HG02943 (cell line): Measurements from ENCODE around the gene GRIK4.

Experiments used
- ATAC-seq: cut with Tn5 transposase; IDR thresholded peaks from one replicate; pipeline ENCODE4 v1.9.1; 2021; ENCODE audit warnings: mild to moderate bottlenecking, low read depth, moderate library complexity; ENCODE audit not compliant: unreplicated experiment

GRIK4 gene

DNA sequence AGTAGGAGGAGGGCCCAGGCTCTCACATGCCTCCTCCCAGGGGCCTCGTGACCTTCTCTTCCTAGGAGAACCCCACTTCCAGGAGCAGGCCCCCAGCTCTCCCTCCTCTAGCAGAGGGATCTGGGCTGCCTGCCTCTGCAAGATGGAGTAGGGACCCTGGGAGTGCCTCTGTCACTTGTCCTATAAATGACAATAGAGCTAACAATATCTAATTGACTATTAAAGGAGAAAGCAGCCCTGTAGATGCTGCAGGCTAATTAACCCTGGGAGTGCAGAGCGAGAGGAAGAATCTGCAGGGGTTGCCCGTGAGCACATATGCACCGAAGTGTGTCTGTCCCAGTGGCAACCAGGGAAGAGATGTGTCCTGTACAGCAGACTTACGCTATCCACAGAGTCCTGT, 184.4 kb downstream of the GRIK4 start:
- ATAC-seq = no peak

DNA sequence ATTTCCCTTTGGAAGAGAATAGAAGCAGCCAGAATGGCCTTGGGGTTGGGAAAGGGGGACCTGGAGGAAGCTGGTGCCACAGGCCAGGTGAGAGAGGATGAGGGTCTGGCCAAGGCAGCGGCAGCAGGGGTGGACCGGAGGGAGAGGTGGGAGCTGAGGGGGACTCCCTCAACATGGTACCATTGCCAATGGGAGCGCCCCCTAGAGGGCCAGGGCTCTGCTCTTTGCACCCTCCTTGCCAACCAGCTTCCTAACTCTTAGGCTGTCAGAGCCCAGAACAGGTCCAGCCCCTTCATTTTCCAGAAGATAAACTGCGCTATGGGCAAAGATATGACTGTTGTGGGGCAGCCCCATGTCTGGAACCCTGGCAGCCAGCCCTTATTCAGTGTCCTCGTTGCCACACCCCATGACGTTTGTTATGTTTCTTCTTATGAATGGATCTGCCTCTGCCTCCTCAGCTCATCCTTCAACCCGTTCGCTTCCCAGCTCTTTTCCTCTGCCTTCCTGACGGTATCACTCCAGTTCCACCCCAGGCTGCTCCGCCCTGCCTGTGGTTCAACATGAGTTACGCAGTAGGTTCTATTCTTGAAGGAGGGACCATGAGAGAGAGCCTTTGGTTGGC, 185.2 kb downstream of the GRIK4 start:
- no peak for ATAC-seq

DNA sequence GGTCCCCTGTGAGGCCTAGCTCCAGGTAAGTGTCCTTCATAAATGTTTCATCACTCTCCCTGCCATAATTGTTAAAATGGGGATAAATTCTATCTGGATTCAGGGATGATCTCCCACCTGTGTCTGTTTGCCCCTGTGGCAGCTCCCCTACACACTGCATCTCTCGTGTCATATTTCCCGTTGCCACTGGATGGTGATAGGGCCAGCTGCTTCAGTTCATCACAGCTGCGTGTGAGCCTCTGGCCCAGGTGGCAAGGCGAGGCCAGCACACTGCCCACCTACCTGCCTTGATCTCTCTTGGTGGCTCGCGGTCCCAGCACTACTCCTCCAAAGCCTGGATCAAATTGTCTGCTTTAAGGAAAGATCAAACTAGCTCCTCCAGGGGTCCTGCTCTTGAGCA, 187.4 kb downstream of the GRIK4 start:
- ATAC-seq = no peak

DNA sequence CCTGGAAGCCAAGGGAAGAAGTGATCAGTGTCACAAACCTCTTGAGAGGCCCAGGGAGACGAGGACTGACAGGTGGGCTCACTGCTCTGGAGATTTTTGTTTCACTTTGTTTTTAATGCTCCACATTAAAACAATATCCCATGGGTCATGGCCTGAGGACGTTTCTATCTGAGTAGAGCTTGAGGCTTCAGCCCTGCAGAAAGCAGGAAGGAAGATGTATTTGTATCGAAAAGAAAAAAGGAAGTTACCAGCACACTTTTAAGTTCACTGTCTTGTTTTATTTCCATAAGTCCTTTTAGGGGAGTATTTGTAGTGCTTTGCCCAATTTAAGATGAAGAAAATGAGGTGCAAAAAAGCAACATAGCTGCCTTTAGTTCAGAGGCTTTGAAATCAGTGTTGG, 191.1 kb downstream of the GRIK4 start:
- ATAC-seq = no peak

DNA sequence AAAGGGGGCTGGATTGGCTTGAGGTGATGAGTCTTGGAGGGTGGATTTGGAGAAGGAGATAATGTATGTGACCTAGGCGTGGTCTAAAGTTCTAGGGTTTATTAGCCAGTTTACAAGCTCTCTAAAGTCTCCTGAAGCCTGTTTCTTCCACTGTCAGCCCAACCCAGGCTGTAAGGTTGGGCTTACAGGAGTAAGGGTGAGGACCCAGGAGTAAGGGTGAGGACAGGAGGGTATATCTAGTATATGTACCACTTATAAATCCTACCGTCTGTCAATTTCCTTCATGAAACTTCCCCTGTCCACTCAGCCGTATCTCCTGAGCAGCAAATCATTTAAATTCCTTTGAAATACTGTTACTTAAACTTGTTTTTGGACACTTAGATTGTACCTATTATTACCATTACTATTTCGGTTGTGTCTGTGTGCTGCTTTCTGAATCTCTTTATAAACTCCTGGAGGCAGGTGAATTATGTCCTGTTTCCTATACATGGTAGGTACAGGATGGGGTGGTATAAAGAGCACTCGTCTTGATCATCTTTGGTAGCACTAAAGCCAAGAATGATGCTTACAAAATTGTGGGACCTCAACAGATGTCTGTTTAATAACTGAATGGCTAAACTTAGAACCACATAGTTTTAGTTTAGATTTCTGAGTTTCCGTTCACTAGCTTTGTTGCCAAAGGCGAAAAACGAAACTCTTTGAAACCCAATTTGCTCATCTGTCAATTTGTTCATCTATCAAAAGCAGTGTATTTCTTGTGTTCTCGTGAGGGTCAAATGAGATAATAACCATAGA, 192.0 kb downstream of the GRIK4 start:
- peak; percentile 67 for ATAC-seq

DNA sequence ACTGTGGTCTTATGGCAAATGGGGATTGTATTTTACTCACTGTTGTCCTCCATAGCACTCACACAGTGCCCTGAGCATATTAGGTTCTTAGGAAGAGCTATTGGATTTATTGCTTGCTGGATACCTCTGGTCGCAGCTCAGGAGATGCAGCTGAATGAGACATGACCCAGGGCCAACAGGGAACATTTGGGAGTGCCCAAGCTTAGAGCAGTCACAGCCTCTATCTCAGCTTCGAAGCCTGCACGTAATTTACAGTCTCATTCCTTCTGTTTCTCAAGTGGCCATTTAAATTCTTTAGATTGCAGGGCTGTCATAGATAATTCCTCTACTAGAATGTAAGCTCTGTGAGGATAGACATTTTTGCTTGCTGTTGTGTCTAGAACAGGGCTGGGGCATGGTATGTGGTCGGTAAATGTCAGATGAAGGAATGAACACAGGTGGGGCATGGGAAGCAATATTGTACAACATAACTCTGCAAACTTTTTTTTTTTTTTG, 192.8 kb downstream of the GRIK4 start:
- ATAC-seq = peak; percentile 21

DNA sequence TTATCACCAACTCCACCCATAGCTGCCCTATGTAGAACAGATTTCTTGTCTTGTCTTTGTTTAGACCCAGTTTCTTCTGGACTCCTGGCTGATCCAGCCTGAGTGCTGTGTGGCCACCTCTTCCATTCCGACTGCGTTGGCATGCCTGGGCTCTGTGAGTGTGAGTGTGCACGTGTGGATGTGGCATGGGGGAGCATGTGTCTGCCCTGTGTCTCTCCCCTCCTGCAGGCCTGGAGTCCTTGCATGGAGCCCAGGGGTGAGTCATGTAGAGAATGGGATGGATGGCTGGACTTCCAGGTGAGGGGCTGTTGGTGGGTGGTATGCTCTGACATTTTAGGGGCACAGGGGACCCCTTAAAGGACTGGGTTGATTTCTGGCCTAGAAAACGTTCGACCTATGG, 194.7 kb downstream of the GRIK4 start:
- no peak for ATAC-seq

DNA sequence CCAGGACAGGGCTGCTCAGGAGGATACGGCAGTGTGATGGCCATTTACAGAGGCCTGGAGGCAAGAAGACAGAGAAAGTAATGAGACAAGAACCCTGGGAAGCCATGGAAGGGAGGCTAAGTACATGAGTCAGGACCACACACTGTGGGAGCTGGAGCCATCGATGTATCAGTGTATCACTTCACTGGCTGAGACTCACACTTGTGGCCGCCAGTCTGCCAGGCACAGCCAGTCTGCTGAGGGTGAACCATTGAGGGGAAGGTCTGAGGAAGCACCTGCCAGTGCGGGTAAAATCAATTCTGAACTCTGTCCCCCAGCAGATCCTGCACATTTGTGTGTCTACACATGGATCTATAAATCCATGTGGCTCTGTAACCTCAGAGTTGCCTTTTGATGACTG, 195.6 kb downstream of the GRIK4 start:
- ATAC-seq = no peak

DNA sequence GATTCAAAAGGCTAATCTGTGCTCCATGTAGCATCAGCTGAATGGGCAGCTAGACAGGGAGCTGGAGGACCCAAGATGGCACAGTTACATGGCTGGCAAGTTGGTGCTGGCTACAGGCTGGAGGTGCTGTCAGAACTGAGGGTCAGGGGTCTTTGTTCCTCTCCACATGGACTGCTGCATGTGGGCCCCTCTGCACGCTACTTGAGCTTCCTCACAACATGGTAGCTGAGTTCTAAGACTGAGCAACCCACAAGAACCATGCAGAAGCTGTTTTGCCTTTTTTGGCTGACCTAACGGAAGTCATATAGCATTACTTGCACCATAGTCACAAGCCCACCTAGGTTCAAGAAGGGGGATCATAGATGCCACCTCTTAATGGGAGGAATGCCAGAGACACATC, 196.1 kb downstream of the GRIK4 start:
- no peak for ATAC-seq

DNA sequence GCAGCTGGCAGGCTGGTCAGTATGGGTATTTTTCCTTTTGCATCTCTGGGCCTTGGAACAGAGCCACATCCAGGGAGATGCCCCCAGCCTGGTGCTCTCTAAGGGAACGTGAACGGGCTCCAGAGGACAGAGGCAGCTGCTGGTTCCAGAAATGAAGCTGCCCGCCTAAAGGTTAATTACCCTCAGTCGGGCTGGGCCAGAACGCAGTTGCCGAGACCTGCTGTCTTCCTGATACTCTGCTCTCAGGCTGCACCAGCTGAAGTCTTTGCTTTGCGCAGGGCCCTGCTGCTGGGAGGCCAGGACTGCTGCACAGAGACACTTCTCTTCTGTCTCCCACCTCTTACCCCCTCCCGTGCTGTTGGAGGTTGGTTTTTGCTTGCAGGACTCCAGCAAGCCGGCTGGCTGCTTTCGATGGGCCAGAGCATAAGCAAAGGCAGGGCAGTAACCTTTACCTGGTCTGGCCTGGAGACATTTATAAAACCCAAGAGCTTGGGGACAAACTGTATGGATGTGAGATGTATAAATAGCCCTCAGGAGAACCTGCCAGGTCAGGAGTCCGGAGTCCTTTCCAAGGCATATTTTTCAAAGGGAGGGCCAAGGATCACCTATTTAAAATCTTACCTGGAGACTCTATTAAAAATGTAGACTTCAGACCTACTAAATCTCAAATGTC, 197.1 kb downstream of the GRIK4 start:
- ATAC-seq = no peak

DNA sequence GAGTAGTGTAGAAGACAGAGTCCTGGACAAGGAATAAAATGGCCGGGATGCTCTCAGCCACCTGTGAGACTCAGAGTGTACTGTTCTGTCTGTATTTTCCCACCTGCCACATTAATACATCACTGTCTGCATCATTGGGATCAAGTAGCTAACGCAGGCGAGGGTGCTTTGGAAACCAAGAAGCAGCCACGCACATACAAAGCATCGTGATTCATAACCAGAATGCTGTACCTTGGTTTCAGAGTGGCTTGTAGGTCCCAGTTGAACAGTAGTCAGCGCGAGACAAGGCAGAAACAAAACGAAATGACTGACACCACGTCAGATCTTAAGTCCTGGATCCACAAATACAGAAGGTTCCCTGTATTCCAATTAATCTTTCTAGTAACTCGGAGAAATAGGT, 198.3 kb downstream of the GRIK4 start:
- ATAC-seq = peak; percentile 70

DNA sequence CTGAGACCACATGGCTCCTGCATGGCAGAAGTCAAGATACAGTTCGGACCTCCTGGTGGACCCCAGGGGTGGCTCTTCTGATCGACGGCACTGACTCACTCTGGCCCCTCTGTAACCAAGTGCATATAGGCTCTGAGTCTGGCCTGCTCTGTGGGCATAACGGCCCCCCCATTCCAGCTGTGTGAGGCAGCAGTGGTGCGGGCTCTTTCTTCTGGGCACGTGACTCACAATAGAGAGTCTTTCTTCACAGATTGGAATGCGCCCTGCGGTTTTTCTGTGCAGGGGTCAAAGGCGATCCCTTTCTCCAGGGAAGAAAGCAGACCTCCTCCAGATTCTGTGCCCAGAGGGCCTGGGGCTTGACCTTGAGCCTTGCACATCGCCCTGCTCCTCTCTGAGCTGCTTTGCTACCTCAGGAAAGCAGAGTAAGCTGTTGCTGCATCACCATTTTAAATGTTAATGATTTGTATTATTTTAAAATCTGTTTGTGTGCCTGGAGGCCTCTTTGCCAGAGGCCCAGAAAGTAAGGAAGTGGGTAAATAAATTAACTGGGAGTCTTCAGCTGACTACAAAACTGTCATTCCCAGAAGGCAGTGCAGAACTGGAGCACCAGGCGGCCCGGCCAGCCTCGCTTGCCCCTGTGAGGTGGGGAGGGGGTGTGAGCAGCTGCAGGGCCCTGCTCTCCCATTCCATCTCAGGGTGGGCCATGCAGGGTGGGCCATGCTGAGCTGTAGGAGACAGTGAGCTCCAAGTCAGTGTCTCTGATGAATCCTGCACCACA, 199.0 kb downstream of the GRIK4 start:
- peak; percentile 11 for ATAC-seq

DNA sequence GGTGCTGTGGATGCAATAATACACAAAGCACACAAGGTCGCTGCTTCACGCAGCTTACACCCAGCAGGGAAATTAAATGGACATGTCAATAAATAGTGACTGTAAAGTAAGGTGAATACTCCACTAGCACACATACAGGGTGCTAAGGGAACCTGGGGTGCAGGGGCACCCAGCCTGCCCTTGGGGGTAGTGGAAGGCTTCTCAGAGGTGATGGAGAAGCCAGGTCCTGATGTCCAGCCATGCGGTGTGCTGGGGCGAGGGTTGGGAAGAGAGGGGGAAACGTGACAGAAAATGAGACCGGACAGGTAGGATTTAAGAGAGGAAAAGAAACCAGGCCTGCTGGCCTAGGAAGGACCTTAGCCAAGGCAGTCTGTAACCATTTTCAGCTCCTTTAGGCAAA, 200.5 kb downstream of the GRIK4 start:
- ATAC-seq = no peak

DNA sequence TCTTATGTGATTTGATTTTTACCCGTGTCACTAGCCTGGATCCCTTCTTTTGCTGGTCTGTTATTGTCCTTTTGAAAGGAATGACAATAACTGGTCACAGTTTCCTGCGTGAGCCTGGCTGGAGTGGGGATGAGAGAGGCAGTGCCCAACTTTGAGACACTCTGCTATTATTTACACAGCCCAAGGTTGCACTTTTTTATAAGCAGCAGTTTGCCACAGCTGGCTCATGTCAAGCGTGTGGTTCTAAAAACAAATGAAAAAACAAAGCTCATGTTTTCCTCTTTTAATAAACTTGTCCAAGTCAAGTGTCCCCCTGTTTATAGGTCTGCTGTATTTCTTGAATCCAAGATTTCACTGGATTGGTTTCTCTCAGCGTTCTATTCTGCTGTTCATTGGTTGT, 201.3 kb downstream of the GRIK4 start:
- ATAC-seq = no peak

DNA sequence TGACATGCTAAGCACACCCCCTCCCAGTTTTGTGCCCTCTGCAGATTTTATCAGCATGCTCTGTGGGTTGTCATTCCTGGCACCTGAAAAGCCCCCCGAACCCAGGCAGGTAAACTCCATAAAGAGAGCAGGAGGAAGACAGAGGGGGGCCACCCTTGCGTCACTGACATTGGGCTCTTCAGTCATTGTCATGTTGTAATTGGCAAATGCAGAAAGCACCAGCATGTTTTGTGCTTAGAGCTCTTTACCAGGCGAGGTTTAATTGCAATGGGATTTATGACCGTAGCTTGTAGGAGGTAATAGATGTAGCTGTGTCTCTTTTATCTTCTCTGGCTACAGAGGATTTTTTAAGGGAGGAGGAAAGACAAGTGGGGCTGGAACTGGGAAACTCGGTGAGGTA, 201.7 kb downstream of the GRIK4 start:
- no peak for ATAC-seq

DNA sequence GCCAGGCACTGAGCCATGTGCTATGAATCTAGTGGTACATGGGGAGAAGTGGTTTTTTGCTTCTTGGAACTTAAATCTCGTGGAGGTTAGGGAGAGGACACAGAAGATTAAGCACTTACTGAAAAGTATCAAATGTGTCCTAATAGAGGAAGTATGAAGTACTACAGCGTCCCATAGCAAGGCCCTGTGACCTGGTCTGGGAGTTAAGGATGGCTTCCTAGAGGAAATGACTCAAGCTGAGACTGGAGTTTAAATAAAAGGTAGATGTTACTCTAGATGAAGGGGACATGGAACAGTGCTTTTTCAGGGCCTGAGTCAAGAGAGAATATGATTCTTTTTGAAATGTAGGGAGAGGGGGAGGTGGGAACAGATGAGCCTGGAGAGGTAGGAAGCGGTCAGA, 202.9 kb downstream of the GRIK4 start:
- no peak for ATAC-seq

DNA sequence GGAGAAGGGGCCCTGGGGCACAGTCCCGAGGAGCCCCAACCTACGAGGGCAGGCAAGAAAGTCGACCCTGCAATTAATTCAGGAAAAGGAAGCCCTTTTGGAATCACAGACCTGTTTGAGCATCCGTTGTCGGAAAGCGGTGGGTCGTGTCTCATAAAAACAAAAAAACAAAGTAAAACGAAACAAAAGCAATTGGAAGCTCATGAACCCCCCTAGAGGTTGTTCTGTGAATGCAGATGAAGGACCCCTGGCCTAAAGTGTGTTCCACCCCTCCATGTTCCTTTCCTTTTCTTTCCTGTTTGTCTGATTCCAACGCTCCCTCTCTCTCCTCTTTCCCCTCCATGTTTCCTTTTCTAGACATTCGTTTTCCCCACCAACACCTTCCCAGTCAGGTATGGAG, 203.7 kb downstream of the GRIK4 start:
- no peak for ATAC-seq

DNA sequence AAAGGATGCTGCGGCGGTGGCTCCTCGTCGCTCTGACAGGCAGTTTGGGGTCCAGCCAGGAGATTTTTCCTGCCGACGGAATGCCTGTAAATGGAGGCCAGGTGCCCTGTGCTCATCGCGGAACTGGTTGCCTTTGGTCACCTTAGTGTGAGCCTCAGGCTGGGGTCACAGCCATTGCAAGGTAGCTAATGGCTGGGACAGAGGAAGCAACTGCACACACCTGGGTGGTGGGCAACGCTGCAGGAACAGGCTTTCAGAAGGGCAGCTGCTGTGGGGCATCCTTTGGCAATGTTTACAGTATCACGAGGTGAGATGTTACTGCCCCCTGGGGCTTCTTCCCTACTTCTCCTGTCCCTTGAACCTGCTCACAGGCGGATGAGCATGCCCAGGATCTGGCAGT, 205.5 kb downstream of the GRIK4 start:
- no peak for ATAC-seq

DNA sequence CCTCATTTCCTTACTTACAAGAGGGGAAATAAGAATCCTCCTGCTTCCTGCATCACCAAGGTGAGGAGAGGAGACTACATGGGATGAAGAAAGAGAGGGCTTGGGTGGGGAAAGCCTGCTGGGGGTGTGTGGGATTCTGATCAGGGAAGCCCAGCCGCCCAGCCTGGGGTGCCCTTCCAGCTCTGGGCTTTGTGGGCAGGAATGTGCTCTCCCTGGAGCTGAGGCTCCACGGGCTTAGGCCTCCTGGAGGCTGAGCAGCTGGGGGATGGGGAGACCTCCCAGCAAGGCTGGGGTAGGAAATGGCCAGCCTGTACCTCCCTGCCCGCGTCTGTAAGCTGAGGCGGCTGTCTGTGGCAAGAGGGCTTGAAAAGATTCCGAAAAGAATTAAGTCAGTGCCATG, 206.1 kb downstream of the GRIK4 start:
- no peak for ATAC-seq

DNA sequence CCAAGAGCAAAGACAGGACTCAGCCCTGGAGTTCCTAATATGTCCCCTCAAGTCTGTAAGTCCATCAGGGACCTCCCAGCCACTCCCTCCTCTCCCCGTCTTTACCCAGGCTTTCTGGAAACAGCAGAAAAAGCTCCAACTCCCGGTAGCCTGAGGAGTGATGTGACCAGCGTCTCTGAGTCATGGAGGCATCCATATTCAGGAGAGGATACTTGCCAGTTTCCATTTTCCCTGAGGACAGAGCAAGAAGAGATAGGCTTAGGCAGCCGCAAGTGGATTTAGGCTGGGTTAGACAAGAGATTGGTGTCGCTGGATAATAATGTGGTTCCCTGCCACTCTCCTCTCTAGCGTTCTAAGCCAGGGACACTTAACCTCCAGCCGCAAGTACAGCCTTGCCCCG, 206.6 kb downstream of the GRIK4 start:
- no peak for ATAC-seq

DNA sequence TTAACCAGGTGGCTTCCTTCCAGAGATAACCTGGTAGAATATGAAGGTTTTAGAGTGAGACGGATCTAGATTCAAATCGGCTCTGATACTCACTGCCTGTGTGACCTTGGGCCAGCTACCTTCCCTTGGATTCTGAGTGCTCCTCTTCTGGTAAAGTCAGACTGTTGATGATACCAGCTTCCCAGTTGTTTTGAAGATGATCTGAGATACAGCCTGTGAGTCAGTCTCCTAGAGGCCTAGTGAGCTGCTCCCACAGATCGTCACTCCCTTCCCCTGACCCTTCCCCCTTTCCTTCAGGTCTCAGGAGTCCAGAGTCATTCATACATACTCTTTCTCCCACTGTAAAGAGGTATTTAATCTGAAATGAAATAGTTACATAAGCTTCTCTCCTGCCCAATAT, 207.8 kb downstream of the GRIK4 start:
- no peak for ATAC-seq
